Measurements from ENCODE around the gene COL26A1. TPM values are rescaled to one million over a fixed set of nuclear protein-coding genes. Genes with fewer than 3 reads are reported as not detected.
"Not testable (repeated sequence)": the region's sequence is repeated elsewhere in the genome, so short reads cannot be mapped to it uniquely, and the experiment has no call there.

COL26A1 gene
- total RNA-seq, 1 donor from 2014 or later = 128 TPM

DNA sequence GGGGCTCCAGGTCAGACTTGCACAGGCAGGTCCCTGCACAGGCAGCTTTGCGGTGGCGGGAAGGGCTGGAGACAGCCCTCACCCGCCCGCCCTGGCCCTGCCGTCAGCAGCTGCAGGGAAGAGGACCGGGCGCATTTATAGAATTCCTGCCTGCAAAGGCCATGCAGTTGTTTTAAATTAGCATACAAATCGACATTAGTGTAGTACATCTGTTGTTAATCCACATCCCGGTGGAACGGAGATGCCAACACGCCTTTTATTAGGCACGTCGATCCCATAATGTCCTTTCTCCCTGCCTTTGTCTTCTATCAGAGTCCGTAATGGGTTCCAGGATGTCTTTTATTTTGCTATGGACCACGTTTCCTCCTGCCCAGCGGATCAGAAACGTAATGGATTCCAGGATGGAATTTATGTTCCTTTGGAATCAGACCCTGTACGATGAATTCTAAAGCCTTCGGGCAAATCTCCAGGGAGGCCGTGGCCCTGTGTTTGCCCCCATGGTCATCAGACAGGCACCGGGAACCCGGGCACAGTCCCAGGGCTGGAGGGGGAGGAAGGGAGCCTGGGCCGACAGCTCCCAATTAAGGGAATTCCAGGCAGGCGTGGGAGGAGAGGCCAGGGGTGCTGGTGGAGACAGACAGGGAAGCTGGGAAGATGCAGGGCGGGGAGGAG lies 123.9 kb downstream of the COL26A1 start:
- Mint-ChIP-seq H3K36me3 (ENCODE audit: unreplicated experiment) (no peaks in the 10 kb centered on the region), H3K4me1 (ENCODE audit: unreplicated experiment) (peaks cover 27% of the 10 kb centered on the region), H3K4me3 (ENCODE audit: unreplicated experiment) (peak overlapping the region; percentile 18), H3K9me3 (ENCODE audit: unreplicated experiment) (no peaks in the 10 kb centered on the region), H3K27me3 (ENCODE audit: unreplicated experiment) (no peaks in the 10 kb centered on the region), H3K27ac (ENCODE audit: unreplicated experiment) (peak overlapping the region; percentile 70)
- no peak for DNase-seq (ENCODE audit: extremely low spot score, unreplicated experiment)
- TF ChIP-seq CTCF (IDR thresholded peaks at IDR 0.05) = no peak

- peaks cover 27% of the 10 kb centered on the region for H3K4me1 Mint-ChIP-seq (ENCODE audit: unreplicated experiment)
- H3K4me3 Mint-ChIP-seq (ENCODE audit: unreplicated experiment) = no peak overlapping the region
- H3K9me3 Mint-ChIP-seq (ENCODE audit: unreplicated experiment) = no peaks in the 10 kb centered on the region
- peak overlapping the region; percentile 70 for H3K27ac Mint-ChIP-seq (ENCODE audit: unreplicated experiment)
- H3K27me3 Mint-ChIP-seq (ENCODE audit: unreplicated experiment) = no peaks in the 10 kb centered on the region
- no peaks in the 10 kb centered on the region for H3K36me3 Mint-ChIP-seq (ENCODE audit: unreplicated experiment)
- TF ChIP-seq CTCF (IDR thresholded peaks at IDR 0.05) = no peak
- no peak for DNase-seq (ENCODE audit: extremely low spot score, unreplicated experiment)
Measured at GRCh38 chr7:101487105-101487458, 124.4 kb downstream of the COL26A1 start.

DNA sequence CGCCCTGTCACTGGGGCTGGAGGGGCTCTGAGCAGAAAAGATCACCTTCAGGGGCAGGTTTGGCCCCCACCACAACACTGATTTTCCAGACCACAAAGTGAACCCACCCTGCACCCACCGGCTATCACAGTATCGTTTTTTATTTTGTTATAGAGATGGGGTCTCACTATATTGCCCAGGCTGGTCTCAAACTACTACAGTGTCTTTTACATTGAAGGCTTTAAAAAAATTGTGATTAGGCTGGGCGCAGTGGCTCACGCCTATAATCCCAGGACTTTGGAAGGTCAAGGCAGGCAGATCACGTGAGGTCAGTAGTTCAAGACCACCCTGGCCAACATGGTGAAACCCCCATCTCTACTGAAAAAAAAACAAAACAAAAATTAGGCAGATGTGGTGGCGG lies 125.1 kb downstream of the COL26A1 start:
- no peaks in the 10 kb centered on the region for H3K9me3 Mint-ChIP-seq (ENCODE audit: unreplicated experiment)
- H3K4me3 Mint-ChIP-seq (ENCODE audit: unreplicated experiment) = no peak overlapping the region
- DNase-seq (ENCODE audit: extremely low spot score, unreplicated experiment) = no peak
- peaks cover 27% of the 10 kb centered on the region for H3K4me1 Mint-ChIP-seq (ENCODE audit: unreplicated experiment)
- H3K36me3 Mint-ChIP-seq (ENCODE audit: unreplicated experiment) = no peaks in the 10 kb centered on the region
- H3K27me3 Mint-ChIP-seq (ENCODE audit: unreplicated experiment) = no peaks in the 10 kb centered on the region
- H3K27ac Mint-ChIP-seq (ENCODE audit: unreplicated experiment) = no peak overlapping the region
- no peak for TF ChIP-seq CTCF (IDR thresholded peaks at IDR 0.05)

DNA sequence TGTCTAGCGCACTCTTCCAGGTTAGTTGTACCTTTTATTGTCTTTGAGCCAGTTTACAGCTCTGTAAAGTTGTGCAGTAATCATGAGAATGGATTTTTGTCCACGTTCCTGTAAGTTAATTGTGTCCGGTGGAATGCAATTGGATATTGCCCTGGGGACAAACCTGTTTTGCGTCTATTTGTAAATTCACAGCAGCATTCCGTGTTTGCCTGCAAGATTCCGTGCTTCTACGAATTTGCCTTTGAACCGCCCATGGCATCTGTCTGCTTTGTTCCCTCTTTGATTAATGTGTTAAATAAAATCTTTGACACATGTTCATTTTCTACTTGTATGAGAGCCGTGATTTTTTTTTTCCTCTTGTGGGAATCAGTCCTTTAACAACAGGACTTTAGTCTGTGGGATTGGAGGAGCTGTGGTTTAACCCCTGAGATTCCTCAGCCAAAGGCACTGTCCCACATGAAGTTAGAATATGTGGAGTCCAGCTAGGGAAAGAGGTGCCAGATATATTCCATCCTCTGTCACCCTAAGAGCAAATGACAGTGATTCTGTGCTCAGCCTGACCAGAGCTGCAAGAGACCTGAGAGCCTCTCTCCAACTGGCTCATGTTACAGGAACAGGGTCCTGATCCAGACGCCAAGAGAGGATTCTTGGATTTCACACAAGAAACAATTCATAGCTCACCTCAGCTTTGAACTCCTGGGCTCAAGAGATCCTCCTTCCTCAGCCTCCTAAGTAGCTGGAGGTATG lies 126.3 kb downstream of the COL26A1 start:
- no peaks in the 10 kb centered on the region for H3K36me3 Mint-ChIP-seq (ENCODE audit: unreplicated experiment)
- no peak for TF ChIP-seq CTCF (IDR thresholded peaks at IDR 0.05)
- no peak overlapping the region for H3K4me3 Mint-ChIP-seq (ENCODE audit: unreplicated experiment)
- DNase-seq (ENCODE audit: extremely low spot score, unreplicated experiment) = no peak
- H3K4me1 Mint-ChIP-seq (ENCODE audit: unreplicated experiment) = peaks cover 27% of the 10 kb centered on the region
- H3K9me3 Mint-ChIP-seq (ENCODE audit: unreplicated experiment) = no peaks in the 10 kb centered on the region
- H3K27me3 Mint-ChIP-seq (ENCODE audit: unreplicated experiment) = no peaks in the 10 kb centered on the region
- no peak overlapping the region for H3K27ac Mint-ChIP-seq (ENCODE audit: unreplicated experiment)

GRCh38 chr7:101490439-101490838 lies 127.8 kb downstream of the COL26A1 start:
- peaks cover 27% of the 10 kb centered on the region for H3K4me1 Mint-ChIP-seq (ENCODE audit: unreplicated experiment)
- DNase-seq (ENCODE audit: extremely low spot score, unreplicated experiment); H3K27me3 Mint-ChIP-seq (ENCODE audit: unreplicated experiment); H3K9me3 Mint-ChIP-seq (ENCODE audit: unreplicated experiment); H3K4me3 Mint-ChIP-seq (ENCODE audit: unreplicated experiment); H3K36me3 Mint-ChIP-seq (ENCODE audit: unreplicated experiment); H3K27ac Mint-ChIP-seq (ENCODE audit: unreplicated experiment): not testable (repeated sequence)

GRCh38 chr7:101491442-101491841 lies 128.8 kb downstream of the COL26A1 start:
- not testable (repeated sequence) for H3K36me3 Mint-ChIP-seq (ENCODE audit: unreplicated experiment); DNase-seq (ENCODE audit: extremely low spot score, unreplicated experiment); H3K9me3 Mint-ChIP-seq (ENCODE audit: unreplicated experiment); H3K27ac Mint-ChIP-seq (ENCODE audit: unreplicated experiment); H3K27me3 Mint-ChIP-seq (ENCODE audit: unreplicated experiment); H3K4me3 Mint-ChIP-seq (ENCODE audit: unreplicated experiment)
- peaks cover 19% of the 10 kb centered on the region for H3K4me1 Mint-ChIP-seq (ENCODE audit: unreplicated experiment)

Data from osteocyte (in vitro differentiated cells).